ENCODE data around the gene CCRL2.
"Not testable (repeated sequence)": the region's sequence is repeated elsewhere in the genome, so short reads cannot be mapped to it uniquely, and the experiment has no call there.

CCRL2 gene

DNA sequence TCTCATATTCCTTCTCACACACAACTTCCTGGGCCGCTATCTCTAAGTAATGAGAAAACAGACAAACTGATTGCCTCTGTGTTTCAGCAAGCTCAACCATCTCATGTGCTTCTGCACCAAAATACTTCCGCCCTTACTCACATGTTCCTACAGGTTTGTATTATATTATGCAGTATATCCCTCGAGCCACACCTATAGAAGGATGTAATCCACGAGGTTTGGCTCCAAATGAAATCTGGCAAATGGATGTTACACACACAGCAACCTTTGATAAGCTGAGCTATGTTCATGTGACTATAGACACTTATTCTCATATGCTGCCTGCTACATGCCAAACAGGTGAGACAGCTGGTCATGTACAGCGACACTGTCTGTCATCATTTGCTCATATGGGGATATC, 22.6 kb downstream of the CCRL2 start:
- no peak for DNase-seq (ENCODE audit: low spot score)

DNA sequence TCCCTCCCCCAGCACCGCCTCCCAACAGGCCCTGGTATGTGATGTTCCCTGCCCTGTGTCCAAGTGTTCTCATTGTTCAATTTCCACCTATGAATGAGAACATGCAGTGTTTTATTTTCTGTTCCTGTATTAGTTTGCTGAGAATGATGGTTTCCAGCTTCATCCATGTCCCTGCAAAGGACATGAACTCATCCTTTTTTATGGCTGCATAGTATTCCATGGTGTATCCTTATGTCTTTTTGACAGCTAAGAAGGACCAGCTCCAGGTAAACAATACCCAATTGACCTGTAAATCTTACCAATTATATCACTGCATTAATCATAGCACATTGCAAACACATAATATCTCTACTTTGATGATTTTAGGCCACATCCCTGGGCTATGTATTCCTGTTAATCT, 23.8 kb downstream of the CCRL2 start:
- not testable (repeated sequence) for DNase-seq (ENCODE audit: low spot score)

DNA sequence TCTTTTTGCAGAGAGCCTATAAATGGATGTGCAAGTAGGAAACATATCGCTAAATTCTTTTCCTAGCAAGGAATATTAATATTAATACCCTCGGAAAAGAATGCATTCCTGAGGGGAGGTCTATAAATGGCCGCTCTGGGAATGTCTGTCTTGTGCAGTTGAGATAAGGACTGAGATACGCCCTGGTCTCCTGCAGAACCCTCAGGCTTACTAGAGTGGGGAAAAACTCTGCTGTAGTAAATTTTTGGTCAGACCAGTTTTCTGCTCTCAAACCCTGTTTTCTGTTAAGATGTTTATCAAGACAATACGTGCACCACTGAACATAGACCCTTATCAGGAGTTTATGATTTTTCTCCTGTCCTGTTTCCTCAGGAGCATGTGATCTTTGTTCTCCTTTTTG, 24.8 kb downstream of the CCRL2 start:
- not testable (repeated sequence) for DNase-seq (ENCODE audit: low spot score)

DNA sequence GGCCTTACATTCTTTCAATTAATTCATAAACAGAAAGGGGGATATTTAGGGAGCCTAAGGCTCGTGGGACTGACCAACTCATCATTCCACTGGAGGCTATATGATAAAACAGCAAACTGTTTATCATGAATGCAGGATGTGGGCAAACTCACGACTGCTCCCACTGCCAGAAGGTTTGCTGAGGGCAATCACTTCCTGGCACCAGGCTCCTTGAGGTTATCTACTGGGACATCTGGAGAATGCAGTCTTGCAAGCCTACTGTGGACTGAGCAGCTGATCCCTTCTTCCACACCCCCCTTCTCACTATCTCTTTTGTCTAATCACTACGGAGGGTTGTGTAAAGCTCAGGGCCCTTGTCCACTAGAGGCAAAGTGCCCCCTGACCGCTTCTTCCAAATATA, 26.1 kb downstream of the CCRL2 start:
- not testable (repeated sequence) for DNase-seq (ENCODE audit: low spot score)

DNA sequence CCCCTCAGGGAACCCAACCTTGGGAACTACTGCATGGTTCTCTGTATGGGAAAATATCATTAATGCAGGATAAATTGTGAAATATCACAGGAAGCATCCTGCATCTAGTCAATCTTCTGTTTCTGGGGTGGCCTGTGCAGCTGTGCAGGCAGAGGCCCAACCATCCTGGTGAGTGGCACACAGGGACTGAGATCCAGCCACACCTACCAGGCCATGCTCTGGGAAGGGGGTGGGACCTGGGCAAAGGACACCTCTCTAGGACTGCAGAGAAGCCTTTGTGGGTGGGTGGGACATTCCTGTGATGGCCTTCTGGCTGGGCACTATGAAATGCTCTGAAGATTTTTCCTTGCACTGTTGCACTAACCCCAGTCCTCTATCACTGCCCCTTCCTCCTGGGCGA, 26.8 kb downstream of the CCRL2 start:
- DNase-seq (ENCODE audit: low spot score) = no peak

DNA sequence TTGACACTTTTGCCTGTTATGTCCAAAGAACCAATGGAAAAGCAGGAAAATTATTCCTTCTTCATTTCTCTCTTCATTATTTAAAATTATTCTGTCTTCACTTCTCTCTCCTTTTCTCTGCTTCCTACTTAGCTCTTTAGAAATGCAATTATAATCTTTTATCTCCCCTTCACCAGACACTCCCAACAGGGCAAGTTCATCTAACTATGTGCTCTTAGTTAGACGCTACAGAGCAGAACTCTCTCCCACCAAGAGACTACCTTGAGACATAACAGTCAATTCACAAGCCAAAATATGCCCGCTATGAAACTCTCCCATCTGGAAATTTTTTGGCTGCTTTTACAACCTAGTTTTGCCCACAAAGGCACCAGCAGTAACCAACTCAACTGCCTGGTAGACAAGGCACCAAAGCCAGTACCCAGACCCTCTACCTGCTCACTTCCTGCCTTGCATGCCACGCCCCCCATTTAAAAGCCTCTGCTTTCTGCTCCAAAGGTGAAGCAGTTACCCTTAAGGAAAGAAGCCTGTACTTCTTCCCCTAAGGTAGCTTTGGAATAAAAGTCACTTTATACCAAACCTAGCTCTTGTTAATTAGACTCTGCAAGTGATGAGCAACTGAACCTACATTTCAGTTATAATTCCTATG, 28.1 kb downstream of the CCRL2 start:
- DNase-seq (ENCODE audit: low spot score) = no peak

DNA sequence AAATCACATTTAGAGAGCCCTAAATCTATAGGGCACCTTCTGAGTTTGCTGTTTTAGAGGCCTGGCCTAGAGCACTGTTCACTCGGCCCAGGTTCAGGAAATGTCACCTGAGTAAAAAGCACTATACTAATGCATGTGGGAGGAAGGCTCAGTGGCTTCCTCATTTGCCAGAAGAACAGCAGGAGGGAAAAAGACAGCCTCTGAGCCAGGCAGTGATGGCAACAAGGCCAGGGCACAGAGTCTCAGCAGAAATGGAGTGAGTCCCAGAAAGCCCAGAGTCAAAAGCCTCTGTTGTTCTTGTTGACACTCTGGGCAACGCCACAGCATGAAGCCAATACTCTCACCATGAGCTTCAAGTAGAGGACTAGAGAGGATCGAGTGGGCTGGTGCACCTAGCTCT, 31.8 kb downstream of the CCRL2 start:
- no peak for DNase-seq (ENCODE audit: low spot score)

DNA sequence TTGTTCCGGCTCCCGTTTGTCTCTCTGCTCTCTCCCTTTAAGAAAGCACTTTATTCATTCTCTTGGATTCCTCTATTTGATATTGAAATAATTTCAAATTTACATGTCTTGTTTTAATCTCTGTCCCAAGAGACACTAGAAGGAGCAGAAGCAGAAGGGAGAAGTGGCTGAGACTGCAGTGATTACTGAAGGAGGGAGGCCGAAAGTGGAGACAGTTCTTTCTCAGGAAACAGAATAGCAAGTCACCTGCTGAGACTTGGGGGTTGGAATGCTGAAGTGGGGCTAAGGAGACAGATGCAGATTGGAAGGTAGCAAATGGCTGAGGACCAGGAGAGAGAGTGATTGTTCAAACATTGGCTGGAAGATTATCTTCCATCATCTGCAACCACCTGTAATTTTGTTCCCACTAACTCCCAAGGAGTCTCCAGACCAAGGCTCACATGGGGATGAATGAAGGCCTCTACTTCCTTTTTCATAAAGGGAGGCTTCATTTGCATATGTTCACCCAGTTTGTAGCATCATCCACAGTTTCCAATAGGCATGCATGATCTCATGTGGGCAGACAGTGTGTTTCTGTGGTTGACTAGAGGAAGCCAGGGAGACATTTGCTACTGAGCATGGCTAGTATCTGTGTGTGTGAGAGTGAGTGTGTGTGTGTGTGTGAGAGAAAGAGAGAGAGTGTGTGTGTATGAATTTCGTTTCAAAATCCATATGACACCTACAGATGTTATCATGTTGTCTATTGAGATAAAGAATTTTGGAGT, 33.7 kb downstream of the CCRL2 start:
- DNase-seq (ENCODE audit: low spot score) = no peak

DNA sequence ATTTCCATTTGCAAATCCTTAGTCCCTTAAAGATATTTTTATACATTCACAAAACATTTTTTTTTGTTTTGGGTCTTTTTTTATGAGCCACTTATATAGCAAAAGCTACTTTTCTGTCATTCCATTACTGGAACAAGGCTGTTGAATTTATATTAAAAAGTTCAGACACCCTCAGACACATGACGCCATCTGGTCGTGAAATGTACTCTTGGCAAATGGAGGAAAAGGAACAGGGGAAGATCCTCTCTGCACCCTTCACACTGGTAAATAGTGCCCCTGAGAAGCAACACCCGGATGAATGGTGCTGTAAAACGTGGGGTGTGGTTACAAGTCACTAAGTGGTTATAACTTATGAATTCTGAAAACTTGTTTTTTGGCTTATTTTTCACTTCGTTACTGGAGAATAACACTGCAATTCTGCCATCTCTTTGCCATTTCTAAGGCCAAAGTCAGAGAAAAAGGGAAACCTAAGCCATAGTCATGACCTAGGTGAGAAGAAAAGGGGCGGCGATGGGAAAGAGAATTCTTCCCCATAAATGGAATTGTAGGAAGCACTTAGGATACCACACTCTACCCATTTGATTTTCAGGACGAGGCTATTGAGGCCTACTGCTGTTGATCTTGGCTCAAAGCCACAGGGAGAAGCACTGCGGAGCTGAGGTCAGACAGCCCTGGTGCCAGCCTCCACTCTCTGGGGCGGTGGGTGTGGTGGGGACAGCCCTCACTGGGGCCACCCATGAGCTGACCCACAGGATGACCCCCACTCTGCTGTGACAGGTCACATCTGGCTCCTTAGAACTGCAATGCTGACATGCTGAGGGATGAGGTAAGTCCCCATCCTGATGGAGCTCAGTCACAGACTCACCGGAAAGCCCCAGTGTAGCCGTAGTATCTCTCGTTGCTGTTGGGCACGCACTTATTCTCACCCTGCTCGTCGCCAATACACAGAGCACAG, 35.8 kb downstream of the CCRL2 start:
- no peak for DNase-seq (ENCODE audit: low spot score)

DNA sequence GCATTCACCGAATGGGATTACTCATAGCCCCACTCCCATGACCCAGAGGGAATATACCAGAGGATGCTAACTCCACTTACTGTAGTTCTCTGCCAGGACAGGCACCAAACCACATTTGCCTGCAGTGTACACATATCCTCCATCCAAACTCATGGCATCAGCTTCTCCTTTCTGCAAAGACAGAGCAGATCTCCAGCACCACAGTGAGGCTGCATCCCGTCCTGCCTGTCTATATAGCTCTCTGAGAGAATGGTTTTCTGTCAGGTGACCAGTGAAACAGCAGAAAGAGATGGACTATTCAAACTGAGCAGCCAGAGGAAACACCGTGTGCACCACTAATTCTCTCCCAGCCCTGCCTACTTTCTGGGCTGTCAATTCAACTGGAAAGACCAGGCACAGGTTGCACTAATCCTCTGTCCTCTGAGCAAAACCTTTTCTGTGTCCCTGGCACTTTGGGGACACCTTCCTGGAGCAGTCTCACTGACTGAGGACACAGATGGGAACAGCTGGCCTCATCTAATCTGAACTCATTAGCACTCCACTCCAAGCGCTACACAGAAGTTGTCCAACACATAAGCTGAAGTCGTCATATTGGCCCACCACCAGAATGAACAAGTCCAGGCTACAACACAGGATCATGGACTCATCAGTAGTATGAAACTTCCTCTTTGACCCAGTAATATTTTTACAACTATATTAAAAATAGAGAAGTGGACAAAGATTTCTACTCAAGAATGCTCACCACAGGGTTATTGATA, 40.3 kb downstream of the CCRL2 start:
- no peak for DNase-seq (ENCODE audit: low spot score)

DNA sequence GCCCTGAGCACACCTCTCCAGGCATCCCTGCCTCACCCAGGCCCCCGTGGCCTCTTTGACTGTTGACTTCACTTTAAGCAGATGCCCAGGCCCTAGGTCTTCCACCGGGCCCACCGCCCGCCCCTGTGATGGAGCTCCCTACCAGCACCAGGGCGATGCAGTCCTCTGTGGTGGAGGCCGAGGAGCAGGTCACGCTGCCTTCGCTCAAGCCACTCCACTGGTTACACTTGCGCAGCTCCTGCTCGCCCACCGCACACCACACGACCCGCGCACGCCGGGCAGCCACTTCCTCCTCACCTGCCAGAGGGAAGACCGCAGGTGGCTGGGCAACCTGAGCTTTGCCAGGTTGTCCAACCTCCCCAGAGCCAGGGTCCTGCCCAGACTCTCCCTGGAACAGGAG, 41.7 kb downstream of the CCRL2 start:
- no peak for DNase-seq (ENCODE audit: low spot score)

DNA sequence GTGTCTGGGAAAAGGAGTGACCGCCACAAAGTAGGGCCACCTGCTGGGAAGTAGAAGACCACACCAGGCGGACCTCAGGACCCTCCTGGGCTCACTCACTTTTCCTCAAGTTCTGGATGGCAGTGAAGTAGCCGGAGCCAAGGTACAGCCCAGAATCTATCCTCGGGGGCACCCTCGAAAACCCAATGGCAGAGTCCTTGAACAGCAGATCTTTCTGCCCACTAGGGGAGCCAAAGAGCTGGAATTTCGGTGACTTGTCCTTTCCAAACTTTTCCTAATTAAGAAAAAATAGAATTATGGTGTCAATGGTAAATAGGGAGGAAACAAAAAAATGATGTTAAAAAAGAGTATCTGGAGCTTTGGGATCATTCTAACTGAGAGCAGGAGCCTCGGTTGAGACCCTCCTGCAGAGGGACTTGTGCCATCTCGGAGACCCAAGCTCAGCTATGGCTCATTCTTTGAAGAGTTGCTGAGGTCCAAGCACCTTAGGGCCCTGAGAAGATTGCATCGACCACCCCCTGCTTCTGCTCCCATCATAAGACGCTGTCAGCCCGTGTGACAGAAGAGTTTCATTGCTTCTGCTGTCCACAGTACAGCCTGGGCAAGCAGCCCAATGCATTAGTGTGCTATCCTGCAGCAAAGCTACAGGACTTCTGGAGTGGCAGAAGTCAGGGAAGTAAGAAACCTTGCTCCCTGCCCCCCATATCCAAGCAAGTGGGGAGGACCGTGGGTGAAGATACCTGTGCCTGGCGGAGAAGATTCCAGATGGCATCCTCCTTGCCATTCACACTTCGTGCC, 42.9 kb downstream of the CCRL2 start:
- peak; percentile 63 for DNase-seq (ENCODE audit: low spot score)

DNA sequence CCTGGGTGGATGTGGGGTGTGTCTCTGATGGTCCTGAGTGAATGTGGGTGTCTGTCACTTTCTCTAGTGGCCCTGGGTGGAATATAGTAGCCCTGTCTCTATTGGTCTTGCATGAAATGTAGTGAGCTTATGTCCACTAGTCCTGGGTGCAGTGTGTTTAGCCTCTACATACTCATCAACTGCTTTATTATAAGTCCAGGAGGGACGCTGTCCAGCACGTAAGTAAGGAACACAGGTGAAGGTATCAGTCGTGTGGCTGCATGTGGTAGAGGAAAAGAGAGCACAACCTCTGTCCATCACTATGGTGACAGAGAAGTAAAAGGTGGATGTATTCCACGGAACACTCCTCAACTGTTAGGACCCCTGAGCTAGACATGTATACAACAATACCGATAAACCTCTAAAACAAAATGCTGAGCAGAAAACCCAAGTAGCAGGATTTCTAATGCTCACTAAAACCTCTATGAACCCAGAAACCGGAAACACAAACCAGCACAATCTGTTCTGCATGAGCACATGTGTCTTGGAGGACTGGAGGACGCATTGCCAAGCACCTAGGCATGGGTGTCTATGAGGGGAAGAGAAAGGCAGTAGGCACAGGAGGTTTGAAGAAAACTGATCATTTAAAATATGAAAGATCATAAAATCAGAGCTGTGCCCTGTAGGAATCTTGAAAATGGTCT, 46.6 kb downstream of the CCRL2 start:
- no peak for DNase-seq (ENCODE audit: low spot score)

DNA sequence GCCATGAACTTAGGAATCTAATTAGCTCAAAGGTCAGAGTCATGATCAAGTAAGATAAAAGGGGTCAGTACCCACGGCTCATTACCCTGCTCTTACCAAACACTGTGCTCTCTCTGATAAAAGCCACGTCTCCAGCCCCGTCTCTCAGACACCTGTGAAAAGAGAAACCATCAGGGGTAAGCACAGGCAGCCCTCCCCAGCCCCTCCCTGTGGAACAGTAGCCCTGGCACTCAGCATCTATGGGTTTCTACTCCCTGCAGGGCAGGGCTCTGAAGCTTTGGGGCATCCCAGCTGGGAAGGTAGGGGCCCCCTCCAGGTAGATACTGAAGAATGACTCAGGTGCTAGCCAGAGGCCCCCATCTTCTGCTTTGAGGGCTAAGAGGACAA, 47.1 kb downstream of the CCRL2 start:
- DNase-seq (ENCODE audit: low spot score) = no peak

DNA sequence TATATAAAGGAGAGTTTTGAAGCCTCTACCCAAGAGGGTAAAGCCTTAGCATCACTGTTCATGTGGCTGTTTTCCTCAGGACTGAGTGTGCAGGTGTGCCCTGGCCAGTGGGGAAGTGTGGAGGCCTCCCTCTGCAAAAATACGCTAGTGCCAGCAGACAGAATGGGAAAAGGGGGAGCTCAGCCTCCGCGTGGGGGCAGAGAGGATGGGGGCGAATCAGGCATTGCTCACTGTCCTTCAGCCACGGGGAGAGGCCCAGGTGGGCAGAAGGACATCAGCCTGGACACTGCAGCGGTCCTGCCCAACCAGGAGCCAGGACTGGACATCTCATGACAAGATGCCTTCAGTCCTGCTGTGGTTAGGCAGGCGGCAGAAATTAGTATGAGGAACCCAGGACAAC, 47.5 kb downstream of the CCRL2 start:
- DNase-seq (ENCODE audit: low spot score) = no peak

DNA sequence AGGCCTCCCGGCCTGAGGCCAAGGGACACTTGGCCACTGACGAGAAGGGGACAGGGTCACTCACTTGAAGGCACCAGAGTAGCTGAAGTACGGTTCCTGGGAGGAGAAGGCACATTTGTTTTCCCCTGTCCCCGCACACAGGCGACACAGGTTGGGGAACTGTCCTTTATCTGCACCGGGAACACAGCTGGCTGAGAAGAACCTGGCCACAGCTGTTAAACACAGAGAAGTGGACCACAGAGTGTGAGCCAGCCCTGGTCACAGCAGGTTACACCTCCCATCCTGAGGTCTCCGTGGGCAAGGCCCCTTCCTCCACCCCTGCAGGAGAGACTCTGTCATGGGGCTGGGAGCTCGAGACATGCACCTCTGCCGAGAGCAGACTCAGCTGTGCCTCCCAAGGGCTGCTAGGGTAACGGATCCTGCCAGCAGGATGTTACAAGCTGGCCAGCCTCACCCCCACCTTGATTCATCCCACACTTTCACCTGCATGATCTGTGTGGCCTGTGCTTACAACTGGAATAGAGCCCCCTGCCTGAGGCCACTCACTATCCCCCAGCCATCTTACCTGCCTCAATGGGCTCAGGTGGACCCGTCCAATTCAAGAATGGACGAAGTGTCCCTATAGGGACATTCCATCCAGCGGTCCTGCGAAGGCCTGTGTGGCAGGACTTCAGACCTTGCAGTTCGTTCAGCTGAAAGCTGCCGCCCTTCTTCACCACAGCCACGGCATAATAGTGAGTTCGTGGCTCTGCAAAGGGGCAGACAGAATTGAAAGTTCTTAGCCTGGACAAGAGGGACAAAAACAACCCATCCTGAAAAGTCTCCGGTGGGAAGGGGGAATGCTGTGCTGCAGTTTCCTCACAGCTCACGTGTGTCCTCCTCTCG, 48.4 kb downstream of the CCRL2 start:
- DNase-seq (ENCODE audit: low spot score) = no peak

DNA sequence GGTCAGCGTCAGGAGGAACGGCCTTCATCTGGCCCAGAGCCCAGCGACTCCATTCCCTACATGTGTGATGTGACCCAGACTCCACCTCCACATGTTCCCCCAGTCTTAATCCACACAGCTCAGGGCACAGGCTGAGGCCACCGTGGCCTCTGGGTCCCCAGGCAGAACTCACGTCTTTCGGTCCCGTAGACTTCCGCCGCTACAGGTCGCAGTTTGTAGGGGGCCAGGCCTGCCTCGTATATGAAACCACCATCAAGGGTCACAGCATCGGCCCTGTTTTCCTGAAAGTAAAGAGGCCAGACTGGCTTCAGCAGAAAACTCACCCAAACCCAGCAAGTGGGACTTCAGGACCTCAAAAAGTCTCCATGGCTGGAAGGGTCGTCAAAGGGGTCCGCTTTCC, 49.1 kb downstream of the CCRL2 start:
- DNase-seq (ENCODE audit: low spot score) = no peak

Measured in AG20443 (cell line).